Thyroid gland (tissue), 4 donors: ENCODE data around the gene SYNM.

ENCODE experiments used
- POLR2A ChIP-seq, 2 donors: fragments of 450-650 bp; IDR thresholded peaks; one replicate each; pipeline ENCODE4 v1.6.1; 2017; ENCODE audit warnings: antibody characterized with exemption in 2 of 2, mild to moderate bottlenecking in 2 of 2, moderate library complexity in 1 of 2
- TF ChIP-seq, protein P1 (sequence below), 6 experiments: fragments of 200-600 bp in 3 of 6; fragments of 450-650 bp in 3 of 6; sonication (generic) in 3 of 6; IDR thresholded peaks; one replicate each; pipeline ENCODE4 v1.5.1; 2016 to 2019; ENCODE audit warnings: antibody characterized with exemption in 6 of 6, mild to moderate bottlenecking in 2 of 6, inconsistent platforms in 1 of 6, moderate library complexity in 1 of 6

DNA sequence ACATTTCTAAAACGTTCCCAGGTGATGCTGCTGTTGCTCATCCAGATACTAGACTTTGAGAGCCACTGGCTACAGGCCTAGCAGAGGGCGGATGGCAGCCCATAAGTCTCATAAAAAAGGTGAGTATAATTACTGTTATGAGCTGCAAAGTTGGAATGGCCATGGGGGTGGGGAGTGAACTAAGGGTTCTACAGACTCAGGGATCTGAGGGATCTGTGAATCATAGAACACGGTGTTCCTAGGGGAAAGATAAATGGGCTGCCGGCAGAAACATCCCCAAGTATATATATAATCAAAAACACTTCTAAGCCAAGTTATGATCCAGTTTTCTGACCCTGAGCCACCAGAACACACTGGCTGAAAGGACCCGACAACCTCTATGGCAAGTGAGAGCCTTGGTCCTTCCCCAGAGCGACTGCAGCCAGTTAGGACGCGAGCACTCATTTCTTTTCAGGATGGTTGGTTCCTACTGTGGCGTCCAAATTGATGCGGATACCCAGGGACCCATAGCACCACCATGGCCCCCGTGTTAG lies 7.9 kb upstream of the SYNM start:
- TF ChIP-seq, protein P1, sequence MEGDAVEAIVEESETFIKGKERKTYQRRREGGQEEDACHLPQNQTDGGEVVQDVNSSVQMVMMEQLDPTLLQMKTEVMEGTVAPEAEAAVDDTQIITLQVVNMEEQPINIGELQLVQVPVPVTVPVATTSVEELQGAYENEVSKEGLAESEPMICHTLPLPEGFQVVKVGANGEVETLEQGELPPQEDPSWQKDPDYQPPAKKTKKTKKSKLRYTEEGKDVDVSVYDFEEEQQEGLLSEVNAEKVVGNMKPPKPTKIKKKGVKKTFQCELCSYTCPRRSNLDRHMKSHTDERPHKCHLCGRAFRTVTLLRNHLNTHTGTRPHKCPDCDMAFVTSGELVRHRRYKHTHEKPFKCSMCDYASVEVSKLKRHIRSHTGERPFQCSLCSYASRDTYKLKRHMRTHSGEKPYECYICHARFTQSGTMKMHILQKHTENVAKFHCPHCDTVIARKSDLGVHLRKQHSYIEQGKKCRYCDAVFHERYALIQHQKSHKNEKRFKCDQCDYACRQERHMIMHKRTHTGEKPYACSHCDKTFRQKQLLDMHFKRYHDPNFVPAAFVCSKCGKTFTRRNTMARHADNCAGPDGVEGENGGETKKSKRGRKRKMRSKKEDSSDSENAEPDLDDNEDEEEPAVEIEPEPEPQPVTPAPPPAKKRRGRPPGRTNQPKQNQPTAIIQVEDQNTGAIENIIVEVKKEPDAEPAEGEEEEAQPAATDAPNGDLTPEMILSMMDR (IDR thresholded peaks at IDR 0.05): no peak
- TF ChIP-seq POLR2A (IDR thresholded peaks at IDR 0.05): no peak
